ENCODE results near the gene RIN1.
"Not testable (repeated sequence)": the region's sequence is repeated elsewhere in the genome, so short reads cannot be mapped to it uniquely, and the experiment has no call there.

RIN1 gene, protein sequence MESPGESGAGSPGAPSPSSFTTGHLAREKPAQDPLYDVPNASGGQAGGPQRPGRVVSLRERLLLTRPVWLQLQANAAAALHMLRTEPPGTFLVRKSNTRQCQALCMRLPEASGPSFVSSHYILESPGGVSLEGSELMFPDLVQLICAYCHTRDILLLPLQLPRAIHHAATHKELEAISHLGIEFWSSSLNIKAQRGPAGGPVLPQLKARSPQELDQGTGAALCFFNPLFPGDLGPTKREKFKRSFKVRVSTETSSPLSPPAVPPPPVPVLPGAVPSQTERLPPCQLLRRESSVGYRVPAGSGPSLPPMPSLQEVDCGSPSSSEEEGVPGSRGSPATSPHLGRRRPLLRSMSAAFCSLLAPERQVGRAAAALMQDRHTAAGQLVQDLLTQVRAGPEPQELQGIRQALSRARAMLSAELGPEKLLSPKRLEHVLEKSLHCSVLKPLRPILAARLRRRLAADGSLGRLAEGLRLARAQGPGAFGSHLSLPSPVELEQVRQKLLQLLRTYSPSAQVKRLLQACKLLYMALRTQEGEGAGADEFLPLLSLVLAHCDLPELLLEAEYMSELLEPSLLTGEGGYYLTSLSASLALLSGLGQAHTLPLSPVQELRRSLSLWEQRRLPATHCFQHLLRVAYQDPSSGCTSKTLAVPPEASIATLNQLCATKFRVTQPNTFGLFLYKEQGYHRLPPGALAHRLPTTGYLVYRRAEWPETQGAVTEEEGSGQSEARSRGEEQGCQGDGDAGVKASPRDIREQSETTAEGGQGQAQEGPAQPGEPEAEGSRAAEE

DNA sequence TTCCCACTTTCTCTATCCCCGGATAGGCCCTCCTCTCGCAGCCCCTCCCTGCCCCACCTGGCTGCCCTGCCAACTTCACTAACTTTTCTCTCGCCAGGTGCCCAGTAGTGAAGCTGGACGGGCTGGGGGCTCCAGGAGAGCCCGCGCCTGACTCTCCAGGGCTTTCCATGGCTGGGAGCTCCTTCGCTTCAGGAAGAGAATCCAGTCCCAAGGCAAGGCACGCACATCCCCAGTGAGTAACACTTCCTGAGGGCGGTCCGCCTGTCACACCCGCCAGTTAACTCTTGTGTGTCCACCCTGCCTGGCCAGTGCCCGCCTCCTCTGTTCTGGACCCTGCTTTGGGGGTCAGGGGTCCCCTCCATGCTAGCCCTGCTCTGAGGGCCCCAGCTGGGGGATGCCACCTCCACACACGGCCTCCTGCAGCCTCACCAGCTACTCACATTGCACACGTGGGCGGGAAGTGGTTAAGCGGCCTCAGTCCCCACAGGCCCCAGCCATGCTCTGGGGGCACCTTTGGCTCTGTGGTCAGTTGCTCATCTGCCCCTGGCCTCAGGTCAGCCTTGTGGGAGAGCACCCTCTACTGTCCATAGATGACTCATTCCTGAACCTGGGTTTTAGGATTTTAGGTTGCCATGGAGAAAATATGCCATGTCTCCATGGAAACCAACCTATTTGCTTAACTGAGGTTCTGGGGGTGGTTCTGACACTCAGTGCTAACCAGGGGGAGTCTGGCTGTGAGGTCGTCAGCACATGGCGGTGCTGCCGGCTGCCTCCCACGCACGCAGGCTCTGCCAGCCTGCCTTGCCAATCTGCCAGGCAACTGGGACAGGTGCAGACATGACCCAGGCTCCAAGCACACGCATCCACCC, at the start of gene RIN1:
RIN1 (minus strand) TSS at position 201 of the 869 bp plus-strand sequence; CDS start at position 169, 32 bp downstream.
- no peak for DNase-seq (ENCODE audit: low read depth in 2 of 2)

DNA sequence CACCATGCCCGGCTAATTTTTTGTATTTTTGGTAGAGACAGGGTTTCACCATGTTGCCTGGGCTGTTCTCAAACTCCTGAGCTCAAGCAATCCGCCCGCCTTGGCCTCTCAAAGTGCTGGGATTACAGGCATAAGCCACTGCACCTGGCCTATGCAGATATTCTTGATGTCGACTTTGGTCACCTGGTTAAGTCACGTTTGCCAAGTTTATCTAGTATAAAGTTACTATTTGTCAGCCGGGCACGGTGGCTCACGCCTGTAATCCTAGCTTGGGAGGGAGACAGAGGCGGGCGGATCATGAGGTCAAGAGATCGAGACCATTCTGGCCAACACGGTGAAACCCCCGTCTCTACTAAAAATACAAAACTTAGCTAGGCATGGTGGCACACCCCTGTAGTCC, 48.1 kb upstream of the RIN1 start:
- DNase-seq (ENCODE audit: low read depth in 2 of 2): not testable (repeated sequence)

DNA sequence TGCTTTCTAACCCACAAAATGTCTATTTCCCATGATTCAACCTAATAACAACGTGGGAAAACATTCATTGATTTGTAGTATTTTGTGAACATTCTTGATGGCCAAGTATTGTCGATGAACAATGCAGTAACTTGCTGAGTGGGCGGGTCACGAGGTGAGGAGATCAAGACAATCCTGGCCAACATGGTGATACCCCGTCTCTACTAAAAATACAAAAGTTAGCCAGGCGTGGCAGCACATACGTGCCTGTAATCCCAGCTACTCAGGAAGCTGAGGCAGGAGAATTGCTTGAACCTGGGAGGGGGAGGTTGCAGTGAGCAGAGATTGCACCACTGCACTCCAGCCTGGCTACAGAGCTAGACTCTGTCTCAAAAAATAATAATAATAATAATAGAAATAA, 44.0 kb upstream of the RIN1 start:
- not testable (repeated sequence) for DNase-seq (ENCODE audit: low read depth in 2 of 2)

DNA sequence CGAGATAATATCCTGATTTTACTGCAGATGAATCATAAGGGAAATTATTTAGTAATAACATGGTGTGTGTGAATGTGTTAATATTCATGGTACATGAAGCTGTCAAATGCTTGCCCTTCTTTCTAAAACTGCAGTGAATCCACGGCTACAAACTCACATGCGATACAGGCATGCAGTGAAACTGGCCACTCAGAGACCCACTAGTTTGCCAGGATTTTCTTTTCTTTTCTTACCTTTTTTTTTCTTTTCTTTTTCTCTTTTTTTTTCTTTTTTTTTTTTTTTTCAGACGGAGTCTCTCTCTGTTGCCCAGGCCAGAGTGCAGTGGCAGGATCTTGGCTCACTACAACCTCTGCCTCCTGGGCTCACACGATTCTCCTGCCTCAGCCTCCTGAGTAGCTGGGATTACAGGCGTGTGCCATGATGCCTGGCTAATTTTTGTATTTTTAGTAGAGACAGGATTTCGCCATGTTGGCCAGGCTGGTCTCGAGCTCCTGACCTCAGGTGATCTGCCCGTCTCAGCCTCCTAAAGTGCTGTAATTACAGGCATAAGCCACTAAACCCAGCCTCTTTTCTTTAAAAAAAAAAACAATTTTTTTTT, 37.6 kb upstream of the RIN1 start:
- not testable (repeated sequence) for DNase-seq (ENCODE audit: low read depth in 2 of 2)

DNA sequence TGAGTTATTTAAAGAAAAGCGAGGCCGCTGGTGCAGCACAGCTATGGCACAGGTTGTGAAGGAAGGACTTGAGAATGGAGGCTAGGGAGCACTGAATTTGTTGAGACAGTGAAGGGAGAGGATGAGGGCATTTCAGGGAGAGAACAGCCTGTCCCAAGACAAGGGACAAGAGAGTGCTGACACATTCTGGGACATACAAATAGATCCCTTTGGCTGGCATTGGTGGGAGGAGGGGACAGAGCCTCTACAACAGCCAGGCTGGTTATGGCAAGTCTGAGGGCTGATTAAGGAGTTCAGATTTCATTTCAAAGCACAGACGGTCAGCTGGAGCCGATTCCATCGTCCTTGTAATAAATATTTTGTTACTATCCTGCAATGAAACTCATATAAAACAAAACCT, 37.0 kb upstream of the RIN1 start:
- no peak for DNase-seq (ENCODE audit: low read depth in 2 of 2)

DNA sequence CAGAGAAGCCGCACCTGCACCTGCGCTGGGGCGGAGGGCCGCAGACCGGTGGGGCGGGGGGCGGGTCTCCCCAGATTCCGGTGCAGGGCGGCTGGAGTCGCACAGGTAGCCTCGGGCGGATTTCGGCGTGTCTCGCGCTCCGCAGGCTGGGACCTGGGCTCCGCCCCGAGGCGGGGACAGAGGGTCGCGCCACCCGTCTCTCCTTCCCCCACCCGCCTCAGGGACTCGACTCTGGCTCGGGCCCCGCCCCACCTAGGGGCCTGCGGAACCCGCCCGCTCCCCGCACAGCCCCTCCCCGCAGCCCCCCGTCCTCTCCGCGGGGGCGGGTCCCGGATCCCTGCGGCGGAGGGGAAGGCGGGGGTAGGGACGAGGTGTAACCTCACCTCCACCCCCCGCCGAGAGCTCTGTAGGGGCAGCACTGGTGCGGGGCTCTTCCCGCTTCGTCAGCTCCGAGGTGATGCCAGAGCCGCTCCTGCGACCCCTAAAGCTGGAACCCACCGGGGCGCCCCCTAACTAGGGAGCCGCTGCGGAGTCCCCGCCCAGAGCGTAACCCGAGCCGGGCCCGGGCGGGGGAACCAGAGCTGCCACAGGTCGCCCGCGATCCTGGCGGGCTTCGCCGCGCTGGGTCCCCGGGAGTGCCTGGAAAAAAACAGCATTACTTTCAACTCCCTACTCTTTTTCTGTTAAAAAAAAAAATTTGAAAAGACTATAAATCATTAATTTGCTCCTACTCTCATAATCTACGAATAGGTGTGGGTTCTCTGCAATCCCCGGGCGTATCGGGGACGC, 35.6 kb upstream of the RIN1 start, which contains the start of gene SLC29A2:
SLC29A2 (minus strand) TSS at position 134 of the 789 bp plus-strand sequence. CDS start 169 bp downstream, outside the sequence.
- peak; percentile 44 for DNase-seq (ENCODE audit: low read depth in 2 of 2)

DNA sequence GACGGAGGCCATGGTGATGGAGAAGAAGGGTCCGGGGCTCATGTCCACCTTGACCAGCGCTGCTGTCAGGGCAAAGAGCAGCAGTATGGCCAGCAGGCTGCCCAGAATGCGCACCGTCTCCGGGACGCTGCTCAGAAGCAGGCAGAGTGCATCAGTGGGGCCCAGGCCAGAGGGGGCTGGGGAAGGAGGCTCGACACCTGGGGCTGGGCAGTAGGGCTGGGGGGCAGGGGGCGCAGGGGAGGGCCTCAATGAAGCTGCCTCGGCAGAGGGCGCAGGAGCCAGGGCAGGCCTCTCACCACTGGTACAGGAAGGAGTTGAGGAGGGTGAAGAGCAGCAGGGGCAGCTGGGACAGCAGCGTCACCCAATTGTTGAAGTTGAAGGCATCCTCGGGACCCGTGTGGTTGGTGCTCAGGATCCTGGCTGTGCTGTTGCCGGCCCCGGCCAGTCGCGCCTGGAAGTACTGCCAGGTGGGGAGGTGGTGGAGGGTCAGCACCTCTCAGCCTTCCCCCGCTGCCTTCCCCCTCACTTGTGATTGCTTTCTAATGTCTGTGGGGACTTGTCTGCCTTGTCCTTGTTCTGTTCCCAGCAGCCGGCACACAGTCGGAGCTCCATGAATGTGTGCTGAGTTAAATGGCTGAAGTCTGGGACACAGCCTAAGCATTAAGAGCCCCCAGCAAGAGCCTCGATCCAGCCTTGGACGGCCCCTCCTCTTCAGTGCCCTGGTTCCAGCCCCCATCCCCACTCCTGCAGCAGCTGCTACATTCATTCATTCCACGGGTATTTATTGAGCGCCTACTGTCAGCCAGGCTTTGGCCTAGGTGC, 33.0 kb upstream of the RIN1 start:
- no peak for DNase-seq (ENCODE audit: low read depth in 2 of 2)

DNA sequence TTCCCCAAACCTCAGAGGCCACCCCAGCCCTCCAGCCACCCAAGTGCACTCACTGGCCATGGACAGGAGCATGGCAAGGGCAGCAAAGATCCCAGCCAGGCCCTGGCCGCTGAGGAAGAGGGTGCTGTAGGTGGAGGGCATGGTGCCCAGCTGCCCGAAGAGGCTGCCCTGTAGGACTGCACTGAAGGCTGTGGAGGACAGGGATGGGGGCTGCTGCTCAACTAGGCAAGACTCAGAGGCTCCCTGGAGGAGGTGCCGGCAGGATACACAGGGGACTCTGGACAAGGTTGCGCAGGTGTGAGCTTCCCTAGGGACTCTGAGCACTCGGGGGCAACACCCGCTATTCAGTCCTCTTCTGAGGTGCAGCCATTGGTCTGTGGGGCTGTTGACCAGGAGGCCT, 32.2 kb upstream of the RIN1 start:
- DNase-seq (ENCODE audit: low read depth in 2 of 2): no peak

DNA sequence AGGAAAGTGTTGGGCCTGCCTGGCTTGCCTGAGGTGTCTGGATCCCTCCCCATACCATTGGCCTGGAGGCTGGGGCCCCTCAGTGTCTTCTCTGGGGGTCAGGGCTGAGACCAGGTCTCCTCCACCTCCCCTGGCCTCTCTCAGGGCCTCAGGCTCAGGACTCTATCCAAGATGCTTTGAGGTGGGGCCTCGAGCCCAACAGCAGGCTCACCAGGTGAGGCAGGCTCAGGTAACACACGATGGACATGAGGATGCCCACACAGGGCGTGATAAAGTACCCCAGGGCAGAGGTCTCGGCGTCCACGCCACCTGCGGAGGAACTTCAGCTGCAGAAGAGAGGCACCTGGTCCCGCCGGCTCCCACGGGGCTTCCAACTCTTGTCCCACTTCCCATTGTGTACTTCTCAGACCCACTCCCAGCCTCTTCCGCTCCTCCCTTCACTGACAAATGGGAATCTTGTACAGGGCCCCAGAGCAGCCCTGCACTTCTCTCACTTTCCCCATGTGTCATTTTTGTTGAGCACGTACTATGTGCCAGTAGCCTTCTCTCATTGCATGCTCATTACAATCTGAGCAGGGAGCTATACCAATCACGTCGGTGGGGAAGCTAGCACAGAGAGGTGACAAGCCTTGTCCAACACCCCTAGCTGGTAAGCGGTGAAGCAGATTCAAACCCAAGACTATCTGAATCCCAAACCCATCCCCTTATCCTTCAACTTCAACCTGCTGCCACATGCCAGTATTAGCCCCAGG, 31.5 kb upstream of the RIN1 start:
- no peak for DNase-seq (ENCODE audit: low read depth in 2 of 2)

DNA sequence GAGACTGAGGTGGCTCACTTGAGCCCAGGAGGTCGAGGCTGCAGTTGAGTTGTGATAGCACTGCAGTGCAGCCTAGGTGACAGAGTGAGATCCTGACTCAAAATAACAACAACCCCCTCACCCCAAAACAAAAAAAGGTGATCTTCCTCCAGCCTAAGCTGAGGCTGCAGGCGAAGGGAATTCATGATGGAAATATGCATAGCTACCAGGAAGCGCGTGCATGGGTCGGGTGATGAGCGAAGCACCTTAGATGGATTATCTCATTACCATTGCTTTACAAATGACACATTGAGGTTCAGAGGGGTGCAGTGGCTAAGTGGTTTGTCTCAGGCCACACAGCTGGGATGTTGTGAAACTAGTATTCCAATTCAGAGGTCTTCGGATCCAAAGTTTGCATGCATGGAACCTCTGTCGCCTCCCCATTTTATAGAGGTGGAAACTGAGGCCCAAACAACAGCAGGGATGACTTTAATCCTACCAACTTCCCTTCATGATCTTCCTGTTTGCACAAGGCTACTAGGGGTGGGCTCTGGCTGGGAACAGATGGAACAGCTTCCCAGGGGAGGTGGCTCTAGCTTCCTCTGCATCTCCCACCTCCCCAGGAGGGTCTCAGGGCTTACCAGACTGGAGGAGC, 30.7 kb upstream of the RIN1 start:
- DNase-seq (ENCODE audit: low read depth in 2 of 2): no peak

DNA sequence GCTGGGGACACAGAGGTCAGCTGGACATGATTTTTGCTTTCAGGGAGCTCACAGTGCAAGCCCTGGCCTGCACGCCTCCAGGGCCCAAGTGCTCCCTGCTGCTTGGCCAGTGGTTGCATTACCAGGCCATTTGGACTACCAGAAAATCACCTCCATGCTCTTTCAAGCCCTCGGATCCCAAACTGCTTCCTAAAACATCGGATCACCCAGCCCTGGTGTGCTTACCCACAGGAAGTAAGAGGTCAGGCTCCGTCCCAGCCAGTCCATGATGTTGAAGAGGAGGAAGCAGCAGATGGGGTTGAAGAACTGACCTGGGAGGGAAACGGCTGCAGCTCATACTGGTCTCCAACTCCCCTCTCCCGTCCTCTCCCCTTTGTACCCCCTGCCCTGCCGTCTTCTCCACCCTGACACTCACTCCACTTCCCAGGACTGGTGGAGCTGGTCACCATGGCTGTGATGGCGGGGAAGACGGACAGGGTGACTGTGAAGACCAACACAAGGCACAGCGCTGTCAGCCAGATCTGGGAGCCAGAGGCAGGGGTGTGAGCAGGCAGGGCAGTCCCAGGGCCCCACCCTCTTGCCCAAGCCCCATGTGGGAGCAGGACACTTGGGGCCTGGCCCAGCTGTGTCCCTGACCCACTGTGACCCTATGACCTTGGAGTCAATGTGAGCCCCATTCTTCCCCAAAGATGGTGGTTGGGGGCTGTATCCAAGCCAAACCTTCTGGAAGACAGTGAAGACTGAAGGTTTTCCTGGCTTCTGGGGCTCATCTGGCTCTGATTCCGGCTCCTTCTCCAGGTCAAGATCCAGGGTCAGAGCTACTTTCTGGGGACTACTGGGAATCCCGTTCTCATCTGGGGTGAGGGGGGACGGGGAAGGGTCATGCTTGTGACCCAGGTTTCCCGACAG, 29.7 kb upstream of the RIN1 start:
- DNase-seq (ENCODE audit: low read depth in 2 of 2): no peak

DNA sequence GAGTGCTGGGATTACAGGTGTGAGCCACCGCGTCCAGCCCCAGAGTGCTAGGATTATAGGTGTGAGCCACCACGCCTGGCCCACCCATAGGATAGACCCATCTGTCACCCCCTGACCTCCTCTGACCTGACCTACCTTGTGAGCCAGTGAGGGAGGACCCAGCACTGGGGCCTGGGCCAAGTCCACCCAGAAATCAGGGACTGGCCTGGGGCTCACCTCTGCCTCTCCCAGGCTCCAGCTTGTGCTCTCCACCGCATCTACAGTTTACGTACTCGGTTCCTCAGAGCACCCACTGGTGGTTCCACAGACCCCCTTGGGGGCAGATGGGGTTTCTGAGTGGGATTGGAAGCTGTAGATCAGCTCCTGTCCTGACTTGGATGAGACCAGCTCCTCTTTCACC, 28.9 kb upstream of the RIN1 start:
- DNase-seq (ENCODE audit: low read depth in 2 of 2): no peak

DNA sequence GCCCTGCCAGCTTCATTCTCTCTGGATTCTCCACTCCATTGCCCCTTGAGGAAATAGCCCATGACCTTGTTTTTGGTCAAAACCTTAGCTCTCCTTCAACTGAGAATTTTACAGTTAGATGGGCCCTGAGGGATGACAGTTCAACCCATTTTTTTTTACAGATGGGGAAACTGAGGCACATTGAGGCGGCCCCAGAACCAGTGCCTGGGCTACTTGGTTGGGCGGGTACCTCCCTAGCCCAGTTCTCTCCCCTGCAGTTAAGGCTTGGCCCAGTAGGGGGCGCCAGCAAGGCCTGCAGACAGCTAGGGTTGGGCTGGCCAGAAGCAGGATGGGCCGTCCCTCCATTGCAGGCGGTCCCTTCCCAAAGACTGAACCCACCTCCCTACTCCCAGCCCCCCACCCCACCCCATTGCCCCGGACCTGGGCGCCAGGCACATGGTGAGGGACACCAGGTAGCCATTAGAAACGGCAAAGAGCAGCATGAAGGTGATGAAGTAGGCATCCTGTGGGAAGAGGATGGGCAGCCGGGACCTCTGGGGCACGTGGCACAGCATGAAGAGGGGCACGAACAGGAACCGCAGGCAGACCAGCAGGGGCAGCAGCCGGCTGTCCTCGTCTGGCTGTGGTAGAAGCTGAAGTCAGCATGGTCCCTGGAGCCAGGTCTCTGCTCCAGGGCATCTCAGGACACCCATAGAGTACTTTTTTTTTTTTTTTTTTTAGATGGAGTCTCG, 27.7 kb upstream of the RIN1 start:
- peak in 1 of 2 donors; percentile 55 for DNase-seq (ENCODE audit: low read depth in 2 of 2)

DNA sequence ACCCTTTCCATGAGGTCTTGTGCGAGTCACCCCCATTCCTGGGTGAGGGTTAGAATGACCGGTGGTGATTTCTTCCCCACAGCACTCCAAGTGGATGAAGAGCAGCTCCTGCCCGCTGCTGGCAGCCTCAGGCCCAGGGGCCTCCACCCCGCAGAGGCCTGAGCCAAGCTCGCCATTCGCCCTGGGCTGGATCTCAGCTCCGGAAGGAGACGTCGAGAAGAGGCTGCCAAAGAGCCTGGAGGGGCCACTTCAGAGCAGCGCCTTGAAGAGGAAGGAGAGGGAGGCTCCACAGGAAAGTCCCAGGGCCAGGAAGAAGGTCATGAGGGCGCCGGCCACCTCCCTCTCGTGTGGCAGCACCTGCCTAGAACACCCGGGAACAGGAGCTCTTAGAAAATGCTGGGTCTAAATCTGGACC, 27.0 kb upstream of the RIN1 start:
- no peak for DNase-seq (ENCODE audit: low read depth in 2 of 2)

DNA sequence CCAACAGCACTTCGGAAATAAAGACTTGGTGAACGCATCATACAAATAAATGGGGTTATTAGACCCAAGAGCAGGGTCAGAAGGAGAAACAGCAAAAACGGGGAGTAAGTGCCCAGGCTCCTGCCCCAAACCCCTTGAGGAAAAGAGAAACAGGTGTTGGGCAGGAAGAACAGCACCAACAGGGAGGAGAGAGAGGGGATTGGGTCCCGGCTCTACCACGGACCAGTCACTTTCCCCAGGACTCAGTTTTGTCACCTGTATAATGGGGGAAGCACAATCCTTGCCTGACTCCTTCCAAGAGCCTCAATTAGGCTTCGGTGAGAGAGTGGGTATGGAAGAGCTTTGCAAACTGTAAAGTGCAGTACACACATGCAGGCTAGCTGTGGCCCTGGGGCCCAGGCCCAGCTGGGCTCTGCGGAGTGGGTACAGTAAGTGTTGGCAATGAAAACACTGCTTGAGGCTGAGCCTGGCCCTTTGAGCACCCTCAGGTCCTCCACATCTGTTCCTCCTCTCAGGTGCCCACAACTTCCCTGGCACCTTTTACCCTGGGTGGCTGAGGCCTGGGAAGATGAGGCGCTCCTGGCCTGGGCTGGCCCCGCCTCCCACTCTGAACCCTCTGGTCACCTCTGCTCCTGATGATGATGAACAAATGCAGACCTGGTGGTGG, 26.4 kb upstream of the RIN1 start:
- no peak for DNase-seq (ENCODE audit: low read depth in 2 of 2)

DNA sequence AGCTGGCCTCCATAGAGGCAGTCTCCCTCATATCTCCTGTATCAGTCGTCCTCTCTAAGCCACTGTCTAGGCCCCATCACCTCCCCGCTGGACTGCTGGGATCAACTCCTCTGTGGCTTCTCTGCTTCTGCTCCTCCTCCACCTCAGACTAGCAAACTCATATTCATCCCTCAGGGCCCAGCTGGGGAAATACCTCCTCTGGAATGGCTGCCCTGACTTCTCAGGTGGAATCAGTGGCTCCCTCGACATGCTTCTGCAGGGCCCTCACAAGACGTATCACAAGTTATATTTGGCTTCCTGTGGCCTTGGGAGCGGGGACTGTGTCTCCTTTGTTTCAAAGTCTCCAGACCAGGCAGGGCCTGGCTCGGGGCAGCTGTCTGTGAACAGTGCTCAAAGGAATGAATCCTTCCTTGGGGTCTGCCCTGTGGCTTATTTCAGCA, 25.3 kb upstream of the RIN1 start:
- DNase-seq (ENCODE audit: low read depth in 2 of 2): no peak
